HG02981 (cell line): ENCODE data around the gene ABI1.
A peak's percentile ranks its signal among the peaks of the same experiment; 100 is the strongest.
"Not testable (repeated sequence)": the region's sequence is repeated elsewhere in the genome, so short reads cannot be mapped to it uniquely, and the experiment has no call there.

Source experiments
- ATAC-seq: cut with Tn5 transposase; IDR thresholded peaks from one replicate; pipeline ENCODE4 v1.9.1; 2021; ENCODE audit warnings: mild to moderate bottlenecking, moderate library complexity; ENCODE audit not compliant: unreplicated experiment

ABI1 gene

GRCh38 chr10:26805567-26806245 lies 55.1 kb downstream of the ABI1 start:
- ATAC-seq: no peak

GRCh38 chr10:26804418-26805393 lies 56.1 kb downstream of the ABI1 start:
- ATAC-seq: no peak

GRCh38 chr10:26803849-26804248 lies 56.9 kb downstream of the ABI1 start:
- ATAC-seq: no peak

GRCh38 chr10:26802527-26802926 lies 58.2 kb downstream of the ABI1 start:
- ATAC-seq: no peak

GRCh38 chr10:26801831-26802230 lies 58.9 kb downstream of the ABI1 start:
- ATAC-seq: no peak

- ATAC-seq: no peak
Measured at GRCh38 chr10:26801274-26801673, 59.5 kb downstream of the ABI1 start.

- ATAC-seq: no peak
Measured at GRCh38 chr10:26800468-26800867, 60.3 kb downstream of the ABI1 start.

GRCh38 chr10:26799342-26799741 lies 61.4 kb downstream of the ABI1 start:
- no peak for ATAC-seq

- ATAC-seq: no peak
Measured at GRCh38 chr10:26798298-26798697, 62.5 kb downstream of the ABI1 start.

- no peak for ATAC-seq
Measured at GRCh38 chr10:26797340-26797739, 63.4 kb downstream of the ABI1 start.

GRCh38 chr10:26792758-26793495 lies 67.8 kb downstream of the ABI1 start:
- ATAC-seq: no peak

GRCh38 chr10:26790221-26790995 lies 70.3 kb downstream of the ABI1 start:
- ATAC-seq: no peak

GRCh38 chr10:26789779-26790178 lies 71.0 kb downstream of the ABI1 start:
- ATAC-seq: not testable (repeated sequence)

GRCh38 chr10:26787362-26787761 lies 73.4 kb downstream of the ABI1 start:
- no peak for ATAC-seq

- ATAC-seq: no peak
Measured at GRCh38 chr10:26781797-26782196, 79.0 kb downstream of the ABI1 start.

GRCh38 chr10:26780793-26781601 lies 79.8 kb downstream of the ABI1 start:
- peak; percentile 55 for ATAC-seq

GRCh38 chr10:26780106-26780792 lies 80.5 kb downstream of the ABI1 start:
- ATAC-seq: no peak

GRCh38 chr10:26779176-26779860 lies 81.4 kb downstream of the ABI1 start:
- ATAC-seq: no peak

- no peak for ATAC-seq
Measured at GRCh38 chr10:26777686-26778085, 83.1 kb downstream of the ABI1 start.
